Kidney (tissue), 14 donors: Measurements from ENCODE around the gene ANO6. TPM values are rescaled to one million over a fixed set of nuclear protein-coding genes. Genes with fewer than 3 reads are reported as not detected.

Experiments
- DNase-seq, 5 donors: peaks; one replicate each; pipeline ENCODE4 v3.0.0-alpha.2; 2013 to 2020
- FAIRE-seq: peaks from 2 replicates; lab custom pipeline; 2012; peaks lifted over from hg19 to GRCh38; lab: Jason Lieb, UNC
- H3K27ac ChIP-seq, 2 donors: one replicate each; pipeline ENCODE4 v1.7.0; 2013; ENCODE audit warnings: low read depth in 2 of 2, low read length in 2 of 2, inconsistent platforms in 1 of 2
- H3K27me3 ChIP-seq: one replicate; pipeline ENCODE4 v1.7.1; 2013; ENCODE audit warnings: low read length, inconsistent platforms; ENCODE audit not compliant: control insufficient read depth, insufficient read depth
- H3K36me3 ChIP-seq, 3 donors: one replicate each; pipeline versions ENCODE4 v1.7.0 to v1.7.1; 2013; ENCODE audit warnings: low read length in 3 of 3, control low read depth in 1 of 3, inconsistent platforms in 1 of 3; ENCODE audit not compliant: insufficient read depth in 3 of 3, control insufficient read depth in 2 of 3
- H3K4me1 ChIP-seq, 3 donors: one replicate each; pipeline versions ENCODE4 v1.7.0 to v1.7.1; 2013; ENCODE audit warnings: low read length in 3 of 3, inconsistent platforms in 1 of 3, low read depth in 1 of 3; ENCODE audit not compliant: control insufficient read depth in 2 of 3, insufficient read depth in 2 of 3
- H3K4me3 ChIP-seq, 3 donors: one replicate each; pipeline versions ENCODE4 v1.7.0 to v1.8.1; 2013; ENCODE audit warnings: low read length in 3 of 3, control low read depth in 1 of 3, inconsistent platforms in 1 of 3
- H3K9ac ChIP-seq, 3 donors: one replicate each; pipeline versions ENCODE4 v1.7.0 to v1.7.1; 2013; ENCODE audit warnings: low read length in 3 of 3, control low read depth in 1 of 3, inconsistent platforms in 1 of 3
- H3K9me3 ChIP-seq, 3 donors: one replicate each; pipeline versions ENCODE4 v1.7.0 to v1.7.1; 2013; ENCODE audit warnings: low read length in 3 of 3, control low read depth in 1 of 3, inconsistent platforms in 1 of 3; ENCODE audit not compliant: control insufficient read depth in 2 of 3, insufficient read depth in 1 of 3
- intact Hi-C: fragments of 100-400 bp; cut with DNase I; formaldehyde crosslinking; loops from one replicate; pipeline ENCODE4 v1.11.1; 2022
- polyA plus RNA-seq: library from polyadenylated mRNA; stranded (reverse); fragments of 350-450 nt; fragmentation: Illumina TruSeq; extraction: RNeasy Lipid Tissue Mini Kit (QIAGEN cat#74804); gene quantifications from one replicate; pipeline ENCODE4 v1.2.3, GENCODE V29; 2014; ENCODE audit warnings: low read depth, low replicate concordance; ENCODE audit not compliant: insufficient read depth
- total RNA-seq: library from RNA; stranded (reverse); fragmentation: NEBNext Ultra II Directional; extraction: Animal tissue kit (Norgen Biotek cat#: 25700); gene quantifications from one replicate; pipeline ENCODE4 v1.2.1, GENCODE V29; 2021
- TF ChIP-seq, protein P1 (sequence below): IDR thresholded peaks from 3 replicates; pipeline ENCODE4 v1.5.1; 2012; ENCODE audit warnings: mild to moderate bottlenecking, moderate library complexity, borderline replicate concordance; ENCODE audit not compliant: insufficient read depth; ENCODE audit errors: extremely low read depth
- donor health status: control.
- donor health status: control.
- donor health status: control.
- donor health status: control.
- donor health status: control.
- donor health status: DM: yes; HTN: yes; CAD: no.
- donor health status: Normal renal cell carcinoma (clear cell type).

The ANO6 gene
- total and polyA plus RNA-seq, 2 donors from 2014 or later: 17.2 to 46.3 TPM

DNA sequence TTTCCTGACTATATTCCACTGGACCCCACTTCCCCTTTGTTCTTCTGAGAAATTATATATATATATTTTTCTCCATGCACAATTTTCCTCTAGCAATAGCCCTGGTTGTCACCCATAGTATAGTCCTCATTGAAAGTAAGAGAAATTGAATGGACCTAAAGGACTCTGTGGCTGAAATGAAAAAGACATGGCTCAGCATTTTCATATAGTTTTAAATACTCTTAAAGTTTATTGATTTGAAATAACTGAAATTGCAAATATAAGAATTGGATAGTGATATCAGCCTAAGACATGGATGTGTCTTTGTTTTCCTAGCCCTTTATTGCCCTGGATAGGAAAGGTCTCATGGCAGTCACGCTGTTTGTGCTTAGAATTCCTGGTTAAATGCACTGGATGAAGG, 113.8 kb downstream of the ANO6 start:
- FAIRE-seq: no peak
- no peaks in the 10 kb centered on the region for H3K27me3 ChIP-seq
- TF ChIP-seq, protein P1, sequence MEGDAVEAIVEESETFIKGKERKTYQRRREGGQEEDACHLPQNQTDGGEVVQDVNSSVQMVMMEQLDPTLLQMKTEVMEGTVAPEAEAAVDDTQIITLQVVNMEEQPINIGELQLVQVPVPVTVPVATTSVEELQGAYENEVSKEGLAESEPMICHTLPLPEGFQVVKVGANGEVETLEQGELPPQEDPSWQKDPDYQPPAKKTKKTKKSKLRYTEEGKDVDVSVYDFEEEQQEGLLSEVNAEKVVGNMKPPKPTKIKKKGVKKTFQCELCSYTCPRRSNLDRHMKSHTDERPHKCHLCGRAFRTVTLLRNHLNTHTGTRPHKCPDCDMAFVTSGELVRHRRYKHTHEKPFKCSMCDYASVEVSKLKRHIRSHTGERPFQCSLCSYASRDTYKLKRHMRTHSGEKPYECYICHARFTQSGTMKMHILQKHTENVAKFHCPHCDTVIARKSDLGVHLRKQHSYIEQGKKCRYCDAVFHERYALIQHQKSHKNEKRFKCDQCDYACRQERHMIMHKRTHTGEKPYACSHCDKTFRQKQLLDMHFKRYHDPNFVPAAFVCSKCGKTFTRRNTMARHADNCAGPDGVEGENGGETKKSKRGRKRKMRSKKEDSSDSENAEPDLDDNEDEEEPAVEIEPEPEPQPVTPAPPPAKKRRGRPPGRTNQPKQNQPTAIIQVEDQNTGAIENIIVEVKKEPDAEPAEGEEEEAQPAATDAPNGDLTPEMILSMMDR: no peak

DNA sequence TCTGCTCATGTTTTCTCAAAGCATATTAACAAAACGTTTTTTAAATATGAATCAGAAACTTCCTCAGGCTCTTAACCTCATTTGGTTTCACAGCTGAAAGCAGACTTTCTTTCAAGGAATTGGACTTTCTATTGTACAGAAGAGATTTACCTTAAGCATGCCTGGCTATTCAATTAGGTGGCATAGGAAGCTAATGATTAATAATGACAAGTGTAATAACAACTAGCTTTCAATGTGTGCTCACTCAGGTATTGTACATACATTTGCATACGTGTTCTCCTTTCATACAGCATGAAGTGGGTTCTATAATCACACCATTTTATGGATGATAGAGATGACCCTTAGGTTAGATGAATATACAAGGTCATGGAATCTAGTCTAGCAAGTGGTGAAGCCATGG, 115.7 kb downstream of the ANO6 start:
- peaks cover 0 to 2% (median 0%) of the 10 kb centered on the region in 3 donors for H3K4me1 ChIP-seq
- FAIRE-seq: no peak
- no peak for DNase-seq
- intact Hi-C loops: no loop called here
- no peaks in the 10 kb centered on the region for H3K27me3 ChIP-seq
- H3K9me3 ChIP-seq: no peaks in the 10 kb centered on the region
- peaks cover 0 to 4% (median 0%) of the 10 kb centered on the region in 3 donors for H3K36me3 ChIP-seq
- no peak overlapping the region for H3K9ac ChIP-seq
- no peak overlapping the region for H3K4me3 ChIP-seq
- H3K27ac ChIP-seq: no peak overlapping the region
- TF ChIP-seq, protein P1: no peak

More for the DNA sequence above, 113.8 kb downstream of the ANO6 start:
- Histone ChIP-seq H3K4me1 (peaks cover 0 to 2% (median 0%) of the 10 kb centered on the region in 3 donors), H3K27ac (no peak overlapping the region), H3K9me3 (no peaks in the 10 kb centered on the region), H3K4me3 (no peak overlapping the region), H3K36me3 (peaks cover 0 to 4% (median 0%) of the 10 kb centered on the region in 3 donors), H3K9ac (no peak overlapping the region)
- DNase-seq: no peak
- intact Hi-C loops: no loop called here

DNA sequence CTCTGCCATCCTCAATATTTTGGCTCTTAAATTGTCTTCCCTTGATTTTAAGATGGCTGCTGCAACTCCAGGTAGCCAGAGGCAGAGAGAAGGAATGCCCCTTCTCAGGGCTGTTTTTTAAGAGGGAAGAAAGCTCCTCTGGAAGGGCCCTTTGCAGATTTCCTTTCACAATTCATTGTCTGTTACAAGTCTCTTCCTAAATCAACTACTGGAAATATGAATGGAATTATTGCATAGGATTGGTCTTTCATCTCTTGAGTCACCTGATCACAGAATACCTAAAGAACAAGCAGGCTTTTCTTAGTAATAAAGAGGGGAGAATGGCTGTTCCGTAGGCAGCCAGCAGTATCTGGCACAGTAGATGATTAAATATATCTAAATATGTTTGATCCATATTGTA, 118.5 kb downstream of the ANO6 start:
- no peaks in the 10 kb centered on the region for H3K9me3 ChIP-seq

More for the DNA sequence above, 118.5 kb downstream of the ANO6 start:
- intact Hi-C loops: no loop called here
- H3K4me3 ChIP-seq: no peak overlapping the region
- no peak for DNase-seq
- no peak overlapping the region for H3K9ac ChIP-seq
- H3K36me3 ChIP-seq: peaks cover 0 to 4% (median 0%) of the 10 kb centered on the region in 3 donors
- no peaks in the 10 kb centered on the region for H3K27me3 ChIP-seq
- no peak for FAIRE-seq
- no peaks in the 10 kb centered on the region for H3K4me1 ChIP-seq
- H3K27ac ChIP-seq: no peak overlapping the region
- TF ChIP-seq, protein P1: no peak
